Uterus (tissue), 2 donors: Measurements from ENCODE around the gene ZFYVE28.

Experiments used
- POLR2A ChIP-seq, 2 donors: fragments of 450-650 bp; IDR thresholded peaks; one replicate each; pipeline ENCODE4 v1.6.1; 2016; ENCODE audit warnings: antibody characterized with exemption in 2 of 2, mild to moderate bottlenecking in 1 of 2, moderate library complexity in 1 of 2
- TF ChIP-seq, protein P1 (sequence below), 4 experiments: fragments of 200-600 bp in 2 of 4; fragments of 450-650 bp in 2 of 4; sonication (generic) in 2 of 4; IDR thresholded peaks; one replicate each; pipeline ENCODE4 v1.5.1; 2016 to 2019; ENCODE audit warnings: antibody characterized with exemption in 4 of 4, mild to moderate bottlenecking in 2 of 4, moderate library complexity in 1 of 4

GRCh38 chr4:2408401-2408958 lies 10.0 kb downstream of the ZFYVE28 start:
- TF ChIP-seq, protein P1, sequence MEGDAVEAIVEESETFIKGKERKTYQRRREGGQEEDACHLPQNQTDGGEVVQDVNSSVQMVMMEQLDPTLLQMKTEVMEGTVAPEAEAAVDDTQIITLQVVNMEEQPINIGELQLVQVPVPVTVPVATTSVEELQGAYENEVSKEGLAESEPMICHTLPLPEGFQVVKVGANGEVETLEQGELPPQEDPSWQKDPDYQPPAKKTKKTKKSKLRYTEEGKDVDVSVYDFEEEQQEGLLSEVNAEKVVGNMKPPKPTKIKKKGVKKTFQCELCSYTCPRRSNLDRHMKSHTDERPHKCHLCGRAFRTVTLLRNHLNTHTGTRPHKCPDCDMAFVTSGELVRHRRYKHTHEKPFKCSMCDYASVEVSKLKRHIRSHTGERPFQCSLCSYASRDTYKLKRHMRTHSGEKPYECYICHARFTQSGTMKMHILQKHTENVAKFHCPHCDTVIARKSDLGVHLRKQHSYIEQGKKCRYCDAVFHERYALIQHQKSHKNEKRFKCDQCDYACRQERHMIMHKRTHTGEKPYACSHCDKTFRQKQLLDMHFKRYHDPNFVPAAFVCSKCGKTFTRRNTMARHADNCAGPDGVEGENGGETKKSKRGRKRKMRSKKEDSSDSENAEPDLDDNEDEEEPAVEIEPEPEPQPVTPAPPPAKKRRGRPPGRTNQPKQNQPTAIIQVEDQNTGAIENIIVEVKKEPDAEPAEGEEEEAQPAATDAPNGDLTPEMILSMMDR (IDR thresholded peaks at IDR 0.05) = no peak
- TF ChIP-seq POLR2A (IDR thresholded peaks at IDR 0.05) = no peak
